Ectodermal cell (in vitro differentiated cells): ENCODE results near the gene SERPINA3.

Experiments used
- H3K27ac ChIP-seq: 2 replicates; pipeline ENCODE4 v1.7.0; 2013; ENCODE audit warnings: mild to moderate bottlenecking, low read depth, low read length; ENCODE audit not compliant: insufficient read depth, poor library complexity, severe bottlenecking
- H3K27me3 ChIP-seq: 2 replicates; pipeline ENCODE4 v1.7.0; 2013; ENCODE audit warnings: mild to moderate bottlenecking, low read length; ENCODE audit not compliant: insufficient read depth, control insufficient read depth, poor library complexity, severe bottlenecking
- H3K36me3 ChIP-seq: one replicate; pipeline ENCODE4 v1.7.0; 2013; ENCODE audit warnings: low read length; ENCODE audit not compliant: control insufficient read depth, insufficient read depth
- H3K4me1 ChIP-seq: one replicate; pipeline ENCODE4 v1.7.0; 2013; ENCODE audit warnings: low read length; ENCODE audit not compliant: control insufficient read depth, insufficient read depth
- H3K4me3 ChIP-seq: 2 replicates; pipeline ENCODE4 v1.7.0; 2013; ENCODE audit warnings: low read depth, low read length, control low read depth; ENCODE audit not compliant: insufficient read depth
- H3K9me3 ChIP-seq: 2 replicates; pipeline ENCODE4 v1.7.0; 2013; ENCODE audit warnings: mild to moderate bottlenecking, low read length, moderate library complexity; ENCODE audit not compliant: control insufficient read depth
- WGBS, 2 experiments: methylation state at CpG; one replicate each; pipeline ENCODE4 v1.1.7; 2013; ENCODE audit warnings: missing lambda C conversion rate in 2 of 2; 5-methylcytosine and 5-hydroxymethylcytosine counted together

Gene SERPINA3

DNA sequence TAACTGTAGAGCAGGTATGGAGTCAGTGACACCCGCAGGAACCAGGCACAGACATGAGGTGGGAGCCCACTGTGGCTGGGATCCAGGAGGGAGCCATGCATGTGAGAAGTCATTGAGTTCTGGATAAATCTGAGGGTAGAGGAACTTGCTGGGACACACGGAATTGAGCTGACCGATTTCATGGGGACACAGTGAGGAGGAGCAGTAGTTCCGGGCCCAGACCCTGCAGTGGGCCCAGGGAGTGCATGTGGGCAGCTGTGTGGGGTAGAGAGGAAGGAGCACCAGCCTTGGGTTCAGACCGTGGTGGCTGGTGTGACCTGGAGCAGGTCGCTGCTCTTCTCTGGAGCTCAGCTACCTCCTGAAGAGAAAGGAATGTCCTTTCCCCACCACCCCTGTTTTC, 8.4 kb downstream of the SERPINA3 start:
- peaks cover 3% of the 10 kb centered on the region for H3K9me3 ChIP-seq
- H3K4me1 ChIP-seq = no peaks in the 10 kb centered on the region
- H3K27ac ChIP-seq = no peak overlapping the region
- H3K4me3 ChIP-seq = no peak overlapping the region
- 85 to 88% methylated on average over 5 to 6 of the region's 6 CpGs for WGBS, 2 experiments
- no peaks in the 10 kb centered on the region for H3K36me3 ChIP-seq
- no peaks in the 10 kb centered on the region for H3K27me3 ChIP-seq

GRCh38 chr14:94621358-94622134, 9.4 kb downstream of the SERPINA3 start:
- 84 to 94% methylated on average over 5 of the region's 5 CpGs for WGBS, 2 experiments
- no peak overlapping the region for H3K27ac ChIP-seq
- no peaks in the 10 kb centered on the region for H3K27me3 ChIP-seq
- no peaks in the 10 kb centered on the region for H3K36me3 ChIP-seq
- peaks cover 3% of the 10 kb centered on the region for H3K9me3 ChIP-seq
- H3K4me1 ChIP-seq = no peaks in the 10 kb centered on the region
- H3K4me3 ChIP-seq = no peak overlapping the region

DNA sequence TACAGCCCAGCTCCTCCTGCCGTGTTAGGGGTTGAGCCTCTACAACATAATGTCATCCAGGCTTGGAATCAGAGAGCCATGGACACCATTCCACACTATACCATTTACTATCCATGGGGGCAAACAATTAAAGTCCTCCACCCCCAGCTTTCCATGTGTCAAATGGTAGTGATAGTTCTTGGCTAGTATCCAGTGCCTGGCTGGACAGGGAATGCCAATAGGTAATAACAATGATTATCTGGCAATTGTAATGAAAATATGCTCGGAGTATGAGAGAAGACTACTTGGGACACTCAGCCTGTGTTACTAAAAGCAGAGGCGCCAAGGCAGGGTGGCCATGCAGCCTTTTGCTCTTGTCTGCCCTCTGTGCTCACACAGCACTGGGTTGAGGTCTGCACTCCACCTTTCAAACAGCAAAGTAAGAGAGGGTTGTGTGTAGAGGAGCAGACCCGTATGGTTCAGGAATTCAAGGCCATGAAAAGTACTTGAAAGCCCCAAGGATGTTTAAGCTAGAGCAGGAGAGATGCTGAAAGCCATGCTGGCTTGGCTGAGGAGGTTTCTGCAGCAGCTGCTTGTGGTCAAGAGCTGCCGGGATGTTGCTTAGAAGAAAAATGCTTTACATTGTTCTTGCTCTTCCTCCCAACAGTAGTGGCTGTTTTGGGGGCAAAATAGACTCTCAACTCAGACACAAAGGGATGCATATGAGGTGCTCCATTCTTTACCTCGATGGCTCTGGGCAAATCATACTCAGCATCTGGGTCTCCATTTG, 10.6 kb downstream of the SERPINA3 start:
- H3K27me3 ChIP-seq = no peaks in the 10 kb centered on the region
- H3K9me3 ChIP-seq = peaks cover 3% of the 10 kb centered on the region
- 84 to 87% methylated on average over 6 of the region's 6 CpGs for WGBS, 2 experiments
- no peaks in the 10 kb centered on the region for H3K36me3 ChIP-seq
- H3K4me3 ChIP-seq = no peak overlapping the region
- no peak overlapping the region for H3K27ac ChIP-seq
- H3K4me1 ChIP-seq = no peaks in the 10 kb centered on the region

DNA sequence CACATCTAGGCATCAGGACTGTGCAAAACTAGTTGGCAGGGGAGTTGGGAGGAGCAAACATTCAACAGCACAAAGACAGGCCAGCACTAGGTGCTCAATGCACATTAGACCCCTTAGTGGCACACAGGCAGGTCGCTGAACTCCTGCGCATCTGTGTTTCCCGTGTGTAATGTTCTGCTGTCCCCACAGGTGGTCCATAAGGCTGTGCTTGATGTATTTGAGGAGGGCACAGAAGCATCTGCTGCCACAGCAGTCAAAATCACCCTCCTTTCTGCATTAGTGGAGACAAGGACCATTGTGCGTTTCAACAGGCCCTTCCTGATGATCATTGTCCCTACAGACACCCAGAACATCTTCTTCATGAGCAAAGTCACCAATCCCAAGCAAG, 11.2 kb downstream of the SERPINA3 start:
- Histone ChIP-seq H3K27me3 (no peaks in the 10 kb centered on the region), H3K36me3 (no peaks in the 10 kb centered on the region), H3K4me3 (no peak overlapping the region), H3K4me1 (no peaks in the 10 kb centered on the region), H3K27ac (no peak overlapping the region), H3K9me3 (peaks cover 3% of the 10 kb centered on the region)
- WGBS, 2 experiments = 95% methylated on average over 4 of the region's 4 CpGs

DNA sequence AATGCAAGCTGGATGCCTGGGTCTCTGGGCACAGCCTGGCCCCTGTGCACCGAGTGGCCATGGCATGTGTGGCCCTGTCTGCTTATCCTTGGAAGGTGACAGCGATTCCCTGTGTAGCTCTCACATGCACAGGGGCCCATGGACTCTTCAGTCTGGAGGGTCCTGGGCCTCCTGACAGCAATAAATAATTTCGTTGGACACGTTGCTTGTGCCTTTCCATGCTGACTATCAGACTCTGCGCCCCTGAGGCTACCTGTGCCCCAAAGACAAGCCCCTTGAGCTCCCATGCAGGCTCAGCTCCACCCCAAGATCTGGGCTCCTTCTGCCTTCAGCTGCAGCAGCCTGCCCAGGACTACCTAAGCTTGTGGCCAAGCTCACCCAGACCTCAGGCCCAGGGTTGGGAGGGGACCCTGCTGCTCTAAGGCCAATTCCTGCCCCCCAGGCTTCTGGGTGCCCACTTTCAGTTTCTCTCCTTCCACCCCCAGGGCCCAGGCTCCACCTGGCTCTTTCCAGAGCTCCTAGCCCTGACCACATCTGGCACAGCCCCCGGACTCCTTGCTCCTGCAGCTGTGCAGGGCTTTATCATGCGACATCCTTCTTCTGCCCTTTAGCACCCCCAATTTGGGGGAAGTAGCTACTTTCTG, 11.8 kb downstream of the SERPINA3 start:
- Histone ChIP-seq H3K4me1 (no peaks in the 10 kb centered on the region), H3K27ac (no peak overlapping the region)
- WGBS, 2 experiments = 93 to 94% methylated on average over 7 of the region's 7 CpGs

GRCh38 chr14:94624537-94625352, 12.6 kb downstream of the SERPINA3 start:
- Histone ChIP-seq H3K27ac (no peak overlapping the region), H3K4me1 (no peaks in the 10 kb centered on the region), H3K36me3 (no peaks in the 10 kb centered on the region), H3K4me3 (no peak overlapping the region), H3K9me3 (no peaks in the 10 kb centered on the region), H3K27me3 (no peaks in the 10 kb centered on the region)
- 93% methylated on average over 10 of the region's 10 CpGs for WGBS, 2 experiments

More for the DNA sequence above, 11.8 kb downstream of the SERPINA3 start:
- Histone ChIP-seq H3K4me3 (no peak overlapping the region), H3K36me3 (no peaks in the 10 kb centered on the region), H3K27me3 (no peaks in the 10 kb centered on the region), H3K9me3 (peaks cover 3% of the 10 kb centered on the region)

- H3K27ac ChIP-seq = no peak overlapping the region
- no peaks in the 10 kb centered on the region for H3K9me3 ChIP-seq
- WGBS, 2 experiments = 93 to 94% methylated on average over 2 of the region's 2 CpGs
Measured at GRCh38 chr14:94625353-94625635, 13.1 kb downstream of the SERPINA3 start.

DNA sequence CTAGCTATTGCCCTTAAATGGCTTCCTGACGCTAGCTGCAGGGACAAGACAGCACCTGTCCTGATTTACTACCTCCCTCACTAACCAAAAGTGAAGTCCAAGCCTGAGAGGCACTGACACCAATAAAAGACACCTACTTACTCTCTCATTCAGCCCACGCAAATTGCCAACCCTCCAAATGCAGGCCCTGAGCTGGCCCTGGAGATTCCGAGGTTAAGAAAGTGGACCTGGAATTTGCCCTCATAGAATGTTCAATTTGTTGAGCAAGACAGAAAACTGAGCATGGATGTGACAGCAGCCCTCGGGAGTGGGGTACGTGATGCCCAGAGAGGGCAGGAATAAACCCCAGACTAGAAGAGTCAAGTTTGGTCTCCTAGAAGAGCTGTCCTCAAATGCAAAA, 16.4 kb downstream of the SERPINA3 start:
- H3K36me3 ChIP-seq = no peaks in the 10 kb centered on the region
- H3K4me1 ChIP-seq = no peaks in the 10 kb centered on the region
- no peaks in the 10 kb centered on the region for H3K9me3 ChIP-seq
- no peaks in the 10 kb centered on the region for H3K27me3 ChIP-seq
- WGBS, 2 experiments = 91% methylated on average over 5 of the region's 5 CpGs
- no peak overlapping the region for H3K4me3 ChIP-seq
- no peak overlapping the region for H3K27ac ChIP-seq

More at GRCh38 chr14:94625353-94625635, 13.1 kb downstream of the SERPINA3 start:
- Histone ChIP-seq H3K4me1 (no peaks in the 10 kb centered on the region), H3K27me3 (no peaks in the 10 kb centered on the region), H3K4me3 (no peak overlapping the region), H3K36me3 (no peaks in the 10 kb centered on the region)

DNA sequence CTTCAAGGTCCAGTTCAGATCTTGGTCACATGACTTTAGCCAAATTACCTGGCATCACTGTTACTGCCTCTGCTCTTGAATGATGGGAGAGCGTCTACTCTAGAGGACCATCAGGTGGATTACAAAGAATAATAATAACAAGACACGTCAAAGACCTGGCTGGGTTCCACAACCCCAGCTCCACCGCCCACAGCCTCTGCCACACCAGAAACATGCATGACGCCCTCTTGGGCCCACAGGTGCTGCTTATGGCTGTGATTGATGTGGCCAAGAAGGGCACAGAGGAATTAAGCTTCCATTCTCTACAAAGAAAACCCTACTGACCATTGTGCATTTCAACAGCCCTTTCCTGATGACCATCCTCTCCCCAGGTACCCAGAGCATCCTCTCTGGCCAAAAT, 18.2 kb downstream of the SERPINA3 start:
- H3K27me3 ChIP-seq = no peaks in the 10 kb centered on the region

More for the DNA sequence above, 18.2 kb downstream of the SERPINA3 start:
- Histone ChIP-seq H3K36me3 (no peaks in the 10 kb centered on the region), H3K4me1 (no peaks in the 10 kb centered on the region), H3K4me3 (no peak overlapping the region), H3K9me3 (no peaks in the 10 kb centered on the region), H3K27ac (no peak overlapping the region)
- WGBS, 2 experiments = 79 to 91% methylated on average over 4 of the region's 4 CpGs
